OCI-LY1 (cell line): ENCODE results near the gene PRKCZ.

Experiments
- H2AFZ ChIP-seq: fragments of 200-600 bp; sonication (generic), shearing (Covaris generic); 2 replicates; pipeline ENCODE4 v1.6.0; 2014; ENCODE audit warnings: antibody characterized with exemption, mild to moderate bottlenecking, low read length
- H3F3A ChIP-seq: fragments of 200-600 bp; sonication (generic), shearing (Covaris generic); 2 replicates; pipeline ENCODE4 v1.6.0; 2014; ENCODE audit warnings: mild to moderate bottlenecking, antibody characterized with exemption, low read length, moderate library complexity; ENCODE audit not compliant: insufficient read depth
- H3K27ac ChIP-seq: fragments of 200-600 bp; sonication (generic); 2 replicates; pipeline ENCODE4 v1.5.1; 2014; ENCODE audit warnings: low read length, mixed run types, mild to moderate bottlenecking, low read depth; ENCODE audit not compliant: poor library complexity, severe bottlenecking
- H3K27me3 ChIP-seq: fragments of 200-600 bp; sonication (generic); 2 replicates; pipeline ENCODE4 v1.6.0; 2014; ENCODE audit warnings: antibody characterized with exemption, mild to moderate bottlenecking, low read length, moderate library complexity; ENCODE audit not compliant: insufficient read depth
- H3K36me3 ChIP-seq: fragments of 200-600 bp; sonication (generic); 2 replicates; pipeline ENCODE4 v1.6.1; 2014; ENCODE audit warnings: mild to moderate bottlenecking, antibody characterized with exemption, low read length, moderate library complexity, mixed read lengths; ENCODE audit not compliant: insufficient read depth
- H3K4me1 ChIP-seq: fragments of 200-600 bp; sonication (generic); 2 replicates; pipeline ENCODE4 v1.5.1; 2014; ENCODE audit warnings: mild to moderate bottlenecking, low read length, moderate library complexity; ENCODE audit not compliant: insufficient read depth, severe bottlenecking
- H3K4me2 ChIP-seq: fragments of 200-600 bp; sonication (generic), shearing (Covaris generic); 2 replicates; pipeline ENCODE4 v1.6.1; 2014; ENCODE audit warnings: low read length
- H3K4me3 ChIP-seq: fragments of 200-600 bp; sonication (generic); 2 replicates; pipeline ENCODE4 v1.5.1; 2014; ENCODE audit warnings: low read length, low read depth, mild to moderate bottlenecking, mixed read lengths; ENCODE audit not compliant: poor library complexity, severe bottlenecking
- H3K79me2 ChIP-seq: fragments of 200-600 bp; shearing (Covaris generic); 2 replicates; pipeline ENCODE4 v1.6.1; 2016; ENCODE audit warnings: mixed run types, low read length, mixed read lengths; ENCODE audit not compliant: insufficient read depth
- H3K9ac ChIP-seq: fragments of 200-600 bp; sonication (generic), shearing (Covaris generic); 2 replicates; pipeline ENCODE4 v1.6.1; 2014; ENCODE audit warnings: mild to moderate bottlenecking, low read length, mixed read lengths
- H3K9me2 ChIP-seq: fragments of 200-600 bp; sonication (generic), shearing (Covaris generic); 2 replicates; pipeline ENCODE4 v1.6.1; 2014; ENCODE audit warnings: low read depth, mild to moderate bottlenecking, low read length, mixed read lengths
- H3K9me3 ChIP-seq: fragments of 200-600 bp; shearing (Covaris generic); 2 replicates; pipeline ENCODE4 v1.6.1; 2014; ENCODE audit warnings: low read length, mixed read lengths
- H4K20me1 ChIP-seq: fragments of 200-600 bp; sonication (generic), shearing (Covaris generic); 2 replicates; pipeline ENCODE4 v1.6.0; 2016; ENCODE audit warnings: mild to moderate bottlenecking, low read length; ENCODE audit not compliant: insufficient read depth
- CTCF ChIP-seq: fragments of 200-600 bp; sonication (generic), shearing (Covaris generic); IDR thresholded peaks from 2 replicates; pipeline ENCODE4 v1.5.1; 2017; ENCODE audit warnings: mild to moderate bottlenecking, antibody characterized with exemption, low read length, moderate library complexity, mixed read lengths
- EZH2 ChIP-seq: fragments of 200-600 bp; sonication (generic), shearing (Covaris generic); IDR thresholded peaks from 2 replicates; pipeline ENCODE4 v1.8.0; 2017; ENCODE audit warnings: borderline replicate concordance, mixed run types, mild to moderate bottlenecking, antibody characterized with exemption, low read length, moderate library complexity, mixed read lengths

Gene PRKCZ

GRCh38 chr1:2148691-2149090, 98.5 kb downstream of the PRKCZ start:
- Histone ChIP-seq H3F3A (no peaks in the 10 kb centered on the region), H4K20me1 (no peaks in the 10 kb centered on the region), H3K4me3 (no peak overlapping the region), H3K4me2 (no peak overlapping the region), H3K27me3 (no peaks in the 10 kb centered on the region), H2AFZ (no peak overlapping the region), H3K27ac (no peak overlapping the region), H3K9me3 (no peaks in the 10 kb centered on the region), H3K4me1 (no peaks in the 10 kb centered on the region), H3K9ac (no peak overlapping the region), H3K9me2 (no peaks in the 10 kb centered on the region), H3K36me3 (no peaks in the 10 kb centered on the region), H3K79me2 (no peaks in the 10 kb centered on the region)
- no peak for TF ChIP-seq EZH2
- TF ChIP-seq CTCF, result no peak

DNA sequence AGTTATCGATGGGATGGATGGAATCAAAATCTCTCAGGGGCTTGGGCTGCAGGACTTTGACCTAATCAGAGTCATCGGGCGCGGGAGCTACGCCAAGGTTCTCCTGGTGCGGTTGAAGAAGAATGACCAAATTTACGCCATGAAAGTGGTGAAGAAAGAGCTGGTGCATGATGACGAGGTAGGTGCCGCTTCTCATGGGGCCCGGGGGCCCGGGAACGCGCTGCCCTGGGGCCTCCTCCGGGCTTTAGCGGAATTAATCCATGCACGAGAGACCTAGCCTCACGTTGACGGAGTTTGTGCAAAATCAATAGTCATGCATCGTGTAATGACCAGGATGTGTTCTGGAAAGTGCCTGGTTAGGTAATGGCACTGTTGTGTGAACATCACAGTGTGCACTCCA, 100.6 kb downstream of the PRKCZ start:
- Histone ChIP-seq H3K27ac (no peak overlapping the region), H4K20me1 (no peaks in the 10 kb centered on the region), H3K9ac (no peak overlapping the region), H3K9me2 (no peaks in the 10 kb centered on the region), H3K27me3 (no peaks in the 10 kb centered on the region), H3K4me3 (no peak overlapping the region), H2AFZ (no peak overlapping the region), H3F3A (no peaks in the 10 kb centered on the region), H3K79me2 (no peaks in the 10 kb centered on the region), H3K36me3 (no peaks in the 10 kb centered on the region), H3K9me3 (no peaks in the 10 kb centered on the region), H3K4me1 (no peaks in the 10 kb centered on the region), H3K4me2 (no peak overlapping the region)
- no peak for TF ChIP-seq EZH2
- no peak for TF ChIP-seq CTCF

DNA sequence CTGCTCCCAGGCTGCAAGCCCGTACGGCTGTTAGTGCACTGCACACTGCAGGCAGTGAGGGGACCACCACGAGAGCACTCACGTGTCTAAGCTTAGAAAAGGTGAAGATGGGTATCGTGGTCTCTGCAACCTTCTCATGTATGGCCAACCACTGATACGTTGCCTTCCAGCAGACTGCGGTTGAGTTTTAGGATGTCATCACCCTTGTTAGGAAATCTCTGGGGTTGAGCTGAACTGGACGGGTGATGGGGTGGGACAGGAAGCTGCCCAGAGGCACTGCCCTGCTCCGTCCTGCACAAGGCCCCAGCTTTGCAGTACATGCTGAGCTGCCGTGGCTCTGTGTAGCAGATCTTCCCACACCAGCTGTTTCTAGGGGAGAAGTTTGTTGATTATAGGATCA, 101.0 kb downstream of the PRKCZ start:
- H3K4me1 ChIP-seq, result no peaks in the 10 kb centered on the region
- TF ChIP-seq EZH2 (no peak), CTCF (no peak)
- no peak overlapping the region for H3K4me2 ChIP-seq
- H3K9ac ChIP-seq, result no peak overlapping the region
- no peak overlapping the region for H3K4me3 ChIP-seq
- no peaks in the 10 kb centered on the region for H4K20me1 ChIP-seq
- H3K27ac ChIP-seq, result no peak overlapping the region
- no peak overlapping the region for H2AFZ ChIP-seq
- H3K79me2 ChIP-seq, result no peaks in the 10 kb centered on the region
- no peaks in the 10 kb centered on the region for H3F3A ChIP-seq
- no peaks in the 10 kb centered on the region for H3K27me3 ChIP-seq
- no peaks in the 10 kb centered on the region for H3K36me3 ChIP-seq
- H3K9me2 ChIP-seq, result no peaks in the 10 kb centered on the region
- H3K9me3 ChIP-seq, result no peaks in the 10 kb centered on the region
